IPS DF 6.9 (cell line): ENCODE results near the gene UCHL3.

ENCODE experiments used
- DNase-seq: peaks from one replicate; pipeline ENCODE4 v3.0.0-alpha.2; 2013; ENCODE audit warnings: low read depth, low spot score
- H3K27ac ChIP-seq: one replicate; pipeline ENCODE4 v1.5.1; 2013; ENCODE audit warnings: low read length, control low read depth
- H3K27me3 ChIP-seq: 2 replicates; pipeline ENCODE4 v1.6.1; 2013; ENCODE audit warnings: mild to moderate bottlenecking, low read length; ENCODE audit not compliant: control insufficient read depth, insufficient read depth
- H3K36me3 ChIP-seq: 2 replicates; pipeline ENCODE4 v1.6.1; 2013; ENCODE audit warnings: low read length; ENCODE audit not compliant: control insufficient read depth, insufficient read depth
- H3K4me1 ChIP-seq: 2 replicates; pipeline ENCODE4 v1.6.1; 2013; ENCODE audit warnings: low read length; ENCODE audit not compliant: control insufficient read depth, insufficient read depth
- H3K4me3 ChIP-seq: 2 replicates; pipeline ENCODE4 v1.5.1; 2013; ENCODE audit warnings: mild to moderate bottlenecking, low read length
- H3K9me3 ChIP-seq: 2 replicates; pipeline ENCODE4 v1.6.1; 2013; ENCODE audit warnings: low read length, inconsistent platforms; ENCODE audit not compliant: control insufficient read depth, insufficient read depth
- WGBS: extraction: QIAGEN DNeasy Blood & Tissue Kit; methylation state at CpG from one replicate; pipeline ENCODE4 v1.1.7; 2013; ENCODE audit warnings: mixed read lengths, missing lambda C conversion rate; ENCODE audit not compliant: insufficient read length, insufficient coverage; 5-methylcytosine and 5-hydroxymethylcytosine counted together

UCHL3 gene

GRCh38 chr13:75549262-75550158 lies at the start of gene UCHL3:
TSS of gene UCHL3 (plus strand) at chr13:75549791. CDS start at chr13:75549821, 30 bp downstream.
- H3K27me3 ChIP-seq: no peaks in the 10 kb centered on the region
- H3K36me3 ChIP-seq: no peaks in the 10 kb centered on the region
- DNase-seq: peak; percentile 98
- WGBS: no CpG with 5 or more reads among the region's 74 CpGs
- H3K27ac ChIP-seq: no peak within 1 kb of the TSS
- no peaks in the 10 kb centered on the region for H3K4me1 ChIP-seq
- peak within 1 kb of the TSS; percentile 95 for H3K4me3 ChIP-seq
- H3K9me3 ChIP-seq: no peaks in the 10 kb centered on the region

- Histone ChIP-seq H3K4me1 (no peaks in the 10 kb centered on the region), H3K27me3 (no peaks in the 10 kb centered on the region), H3K9me3 (no peaks in the 10 kb centered on the region), H3K4me3 (no peak overlapping the region), H3K36me3 (no peaks in the 10 kb centered on the region), H3K27ac (no peak overlapping the region)
- WGBS: no CpG with 5 or more reads among the region's 3 CpGs
- no peak for DNase-seq
These were observed 44.3 kb upstream of the UCHL3 start for GRCh38 chr13:75505327-75505726.

GRCh38 chr13:75506018-75506417 lies 43.6 kb upstream of the UCHL3 start:
- no peak for DNase-seq
- no CpG with 5 or more reads among the region's 1 CpG for WGBS
- no peaks in the 10 kb centered on the region for H3K36me3 ChIP-seq
- H3K9me3 ChIP-seq: no peaks in the 10 kb centered on the region
- H3K4me3 ChIP-seq: no peak overlapping the region
- no peaks in the 10 kb centered on the region for H3K4me1 ChIP-seq
- H3K27ac ChIP-seq: no peak overlapping the region
- no peaks in the 10 kb centered on the region for H3K27me3 ChIP-seq

- no peak for DNase-seq
- WGBS: no CpG with 5 or more reads among the region's 10 CpGs
- no peaks in the 10 kb centered on the region for H3K27me3 ChIP-seq
- H3K9me3 ChIP-seq: no peaks in the 10 kb centered on the region
- no peak overlapping the region for H3K27ac ChIP-seq
- no peak overlapping the region for H3K4me3 ChIP-seq
- no peaks in the 10 kb centered on the region for H3K4me1 ChIP-seq
- H3K36me3 ChIP-seq: no peaks in the 10 kb centered on the region
These were observed 42.3 kb upstream of the UCHL3 start for GRCh38 chr13:75507027-75508001.

GRCh38 chr13:75508002-75508548 lies 41.5 kb upstream of the UCHL3 start:
- Histone ChIP-seq H3K9me3 (no peaks in the 10 kb centered on the region), H3K27me3 (no peaks in the 10 kb centered on the region), H3K27ac (no peak overlapping the region), H3K4me1 (no peaks in the 10 kb centered on the region), H3K36me3 (no peaks in the 10 kb centered on the region), H3K4me3 (no peak overlapping the region)
- DNase-seq: no peak
- WGBS: no CpG with 5 or more reads among the region's 6 CpGs

- Histone ChIP-seq H3K4me3 (no peak overlapping the region), H3K27me3 (no peaks in the 10 kb centered on the region), H3K9me3 (no peaks in the 10 kb centered on the region), H3K27ac (no peak overlapping the region), H3K4me1 (no peaks in the 10 kb centered on the region), H3K36me3 (no peaks in the 10 kb centered on the region)
- WGBS: no CpG with 5 or more reads among the region's 3 CpGs
- DNase-seq: no peak
These were observed 38.5 kb upstream of the UCHL3 start for GRCh38 chr13:75511051-75511625.

GRCh38 chr13:75512253-75512652 lies 37.3 kb upstream of the UCHL3 start:
- Histone ChIP-seq H3K27me3 (no peaks in the 10 kb centered on the region), H3K27ac (no peak overlapping the region), H3K36me3 (no peaks in the 10 kb centered on the region), H3K4me3 (no peak overlapping the region), H3K4me1 (no peaks in the 10 kb centered on the region), H3K9me3 (no peaks in the 10 kb centered on the region)
- no peak for DNase-seq
- WGBS: no CpG with 5 or more reads among the region's 3 CpGs

GRCh38 chr13:75513271-75513670 lies 36.3 kb upstream of the UCHL3 start:
- Histone ChIP-seq H3K4me1 (no peaks in the 10 kb centered on the region), H3K9me3 (peaks cover 1% of the 10 kb centered on the region), H3K4me3 (no peak overlapping the region), H3K27me3 (no peaks in the 10 kb centered on the region), H3K27ac (no peak overlapping the region), H3K36me3 (0 out of 2 replicates have a peak, but pooled peaks cover under 1% of the 10 kb centered on the region)
- no CpG with 5 or more reads among the region's 5 CpGs for WGBS
- no peak for DNase-seq

GRCh38 chr13:75514080-75514995 lies 35.3 kb upstream of the UCHL3 start:
- peaks cover 2% of the 10 kb centered on the region for H3K9me3 ChIP-seq
- H3K4me1 ChIP-seq: no peaks in the 10 kb centered on the region
- H3K36me3 ChIP-seq: 0 out of 2 replicates have a peak, but pooled peaks cover 2% of the 10 kb centered on the region
- H3K4me3 ChIP-seq: no peak overlapping the region
- H3K27ac ChIP-seq: no peak overlapping the region
- no peak for DNase-seq
- WGBS: no CpG with 5 or more reads among the region's 3 CpGs
- H3K27me3 ChIP-seq: no peaks in the 10 kb centered on the region
